HEK293 (cell line): Measurements from ENCODE around the gene HSD17B8.

ENCODE experiments used
- CTCF ChIP-seq: fragments of 450-650 bp; formaldehyde crosslinking; IDR thresholded peaks from 2 replicates; pipeline ENCODE4 v1.5.1; 2016; ENCODE audit warnings: missing biosample characterization, missing genetic modification characterization
- GLI4 ChIP-seq: fragments of 450-650 bp; formaldehyde crosslinking; IDR thresholded peaks from 2 replicates; pipeline ENCODE4 v1.5.1; 2016; ENCODE audit warnings: missing biosample characterization, missing genetic modification characterization
- KLF1 ChIP-seq: fragments of 450-650 bp; formaldehyde crosslinking; IDR thresholded peaks from 2 replicates; pipeline ENCODE4 v1.5.1; 2016; ENCODE audit warnings: missing biosample characterization, missing genetic modification characterization
- REST ChIP-seq: fragments of 450-650 bp; formaldehyde crosslinking; IDR thresholded peaks from 2 replicates; pipeline ENCODE4 v1.5.1; 2016; ENCODE audit warnings: missing biosample characterization, missing genetic modification characterization
- SP7 ChIP-seq: fragments of 450-650 bp; formaldehyde crosslinking; IDR thresholded peaks from 2 replicates; pipeline ENCODE4 v1.5.1; 2016; ENCODE audit warnings: missing biosample characterization, missing genetic modification characterization
- ZFP69B ChIP-seq: fragments of 450-650 bp; formaldehyde crosslinking; IDR thresholded peaks from 2 replicates; pipeline ENCODE4 v1.5.1; 2016; ENCODE audit warnings: missing biosample characterization, missing genetic modification characterization
- ZNF660 ChIP-seq: fragments of 450-650 bp; IDR thresholded peaks from 2 replicates; pipeline ENCODE4 v1.5.1; 2018; ENCODE audit warnings: missing biosample characterization, mild to moderate bottlenecking, missing genetic modification characterization

- no peak for TF ChIP-seq SP7 (tag by site-specific recombination)
- TF ChIP-seq KLF1 (tag by site-specific recombination), result no peak
- TF ChIP-seq ZNF660 (tag by site-specific recombination), result no peak
- TF ChIP-seq GLI4 (tag by site-specific recombination), result no peak
- TF ChIP-seq REST, result no peak
- no peak for TF ChIP-seq CTCF (tag by site-specific recombination)
- TF ChIP-seq ZFP69B (tag by site-specific recombination), result no peak
These were observed 44.1 kb downstream of the HSD17B8 start for GRCh38 chr6:33248643-33248931.
